ENCODE results near the gene MMP1.

MMP1 gene

GRCh38 chr11:102798012-102798746, at the start of gene MMP1:
TSS of gene MMP1 (minus strand) at chr11:102798160. CDS start at chr11:102798092, 68 bp downstream.
- Histone ChIP-seq H3K9me3 (ENCODE audit: insufficient read depth, low read depth, low read length) (no peaks in the 10 kb centered on the region), H3K4me2 (ENCODE audit: low read depth, low read length, poor library complexity, severe bottlenecking) (no peak within 1 kb of the TSS), H3K27me3 (ENCODE audit: insufficient read depth, low read length, poor library complexity, severe bottlenecking) (no peaks in the 10 kb centered on the region), H3F3A (ENCODE audit: low read depth) (no peaks in the 10 kb centered on the region), H3K4me3 (ENCODE audit: low read length, poor library complexity, severe bottlenecking) (no peak within 1 kb of the TSS), H3K79me2 (ENCODE audit: insufficient read depth, low read length) (no peaks in the 10 kb centered on the region), H3K4me1 (ENCODE audit: insufficient read depth, low read length, poor library complexity, severe bottlenecking) (no peaks in the 10 kb centered on the region), H3K9me2 (replicated peaks; ENCODE audit: low read depth, low read length) (no peaks in the 10 kb centered on the region), H3K9ac (ENCODE audit: low read depth, low read length, poor library complexity, severe bottlenecking) (no peak within 1 kb of the TSS), H3K36me3 (ENCODE audit: insufficient read depth, low read length) (no peaks in the 10 kb centered on the region), H2AFZ (ENCODE audit: low read length) (no peak within 1 kb of the TSS), H4K20me1 (ENCODE audit: insufficient read depth, low read length, poor library complexity, severe bottlenecking) (no peaks in the 10 kb centered on the region)
- TF ChIP-seq EZH2phosphoT487 (IDR thresholded peaks at IDR 0.05; ENCODE audit: borderline replicate concordance) (no peak), CTCF (conservative IDR thresholded peaks at IDR 0.05; ENCODE audit: low read length) (no peak)

GRCh38 chr11:102846292-102846691, 48.3 kb upstream of the MMP1 start:
- Histone ChIP-seq H4K20me1 (ENCODE audit: insufficient read depth, low read length, poor library complexity, severe bottlenecking) (no peaks in the 10 kb centered on the region), H3K4me1 (ENCODE audit: insufficient read depth, low read length, poor library complexity, severe bottlenecking) (no peaks in the 10 kb centered on the region), H3F3A (ENCODE audit: low read depth) (no peaks in the 10 kb centered on the region), H3K36me3 (ENCODE audit: insufficient read depth, low read length) (no peaks in the 10 kb centered on the region), H3K79me2 (ENCODE audit: insufficient read depth, low read length) (no peaks in the 10 kb centered on the region), H3K4me2 (ENCODE audit: low read depth, low read length, poor library complexity, severe bottlenecking) (no peak overlapping the region), H3K27me3 (ENCODE audit: insufficient read depth, low read length, poor library complexity, severe bottlenecking) (no peaks in the 10 kb centered on the region), H3K9ac (ENCODE audit: low read depth, low read length, poor library complexity, severe bottlenecking) (no peak overlapping the region), H2AFZ (ENCODE audit: low read length) (no peak overlapping the region), H3K9me3 (ENCODE audit: insufficient read depth, low read depth, low read length) (no peaks in the 10 kb centered on the region), H3K4me3 (ENCODE audit: low read length, poor library complexity, severe bottlenecking) (no peak overlapping the region), H3K9me2 (replicated peaks; ENCODE audit: low read depth, low read length) (no peaks in the 10 kb centered on the region)
- TF ChIP-seq EZH2phosphoT487 (IDR thresholded peaks at IDR 0.05; ENCODE audit: borderline replicate concordance) (no peak), CTCF (conservative IDR thresholded peaks at IDR 0.05; ENCODE audit: low read length) (no peak)

- H3K4me3 ChIP-seq (ENCODE audit: low read length, poor library complexity, severe bottlenecking): no peak within 1 kb of the TSS
- no peaks in the 10 kb centered on the region for H3K9me3 ChIP-seq (ENCODE audit: insufficient read depth, low read depth, low read length)
- no peaks in the 10 kb centered on the region for H3K9me2 ChIP-seq (replicated peaks; ENCODE audit: low read depth, low read length)
- no peaks in the 10 kb centered on the region for H3K36me3 ChIP-seq (ENCODE audit: insufficient read depth, low read length)
- H3K27me3 ChIP-seq (ENCODE audit: insufficient read depth, low read length, poor library complexity, severe bottlenecking): no peaks in the 10 kb centered on the region
- no peak within 1 kb of the TSS for H3K4me2 ChIP-seq (ENCODE audit: low read depth, low read length, poor library complexity, severe bottlenecking)
- no peak for TF ChIP-seq EZH2phosphoT487 (IDR thresholded peaks at IDR 0.05; ENCODE audit: borderline replicate concordance)
- TF ChIP-seq CTCF (conservative IDR thresholded peaks at IDR 0.05; ENCODE audit: low read length): no peak
- H3K9ac ChIP-seq (ENCODE audit: low read depth, low read length, poor library complexity, severe bottlenecking): no peak within 1 kb of the TSS
- H4K20me1 ChIP-seq (ENCODE audit: insufficient read depth, low read length, poor library complexity, severe bottlenecking): no peaks in the 10 kb centered on the region
- no peak within 1 kb of the TSS for H2AFZ ChIP-seq (ENCODE audit: low read length)
- no peaks in the 10 kb centered on the region for H3K4me1 ChIP-seq (ENCODE audit: insufficient read depth, low read length, poor library complexity, severe bottlenecking)
- H3F3A ChIP-seq (ENCODE audit: low read depth): no peaks in the 10 kb centered on the region
- no peaks in the 10 kb centered on the region for H3K79me2 ChIP-seq (ENCODE audit: insufficient read depth, low read length)
Measured at GRCh38 chr11:102843489-102843888, 45.5 kb upstream of the MMP1 start, which contains the start of gene MMP3. TSS of gene MMP3 (minus strand) at chr11:102843609. CDS start at chr11:102843546, 63 bp downstream.

All from Loucy (cell line).